ENCODE results near the gene SLC27A5. TPM values are rescaled to one million over a fixed set of nuclear protein-coding genes. Genes with fewer than 3 reads are reported as not detected.

The SLC27A5 gene
- total and polyA plus RNA-seq, 9 of the 15 experiments (the other 6 are each of a cell fraction or from before 2014, with no cell fraction given): 42.2 to 318 (median 64.7) TPM

DNA sequence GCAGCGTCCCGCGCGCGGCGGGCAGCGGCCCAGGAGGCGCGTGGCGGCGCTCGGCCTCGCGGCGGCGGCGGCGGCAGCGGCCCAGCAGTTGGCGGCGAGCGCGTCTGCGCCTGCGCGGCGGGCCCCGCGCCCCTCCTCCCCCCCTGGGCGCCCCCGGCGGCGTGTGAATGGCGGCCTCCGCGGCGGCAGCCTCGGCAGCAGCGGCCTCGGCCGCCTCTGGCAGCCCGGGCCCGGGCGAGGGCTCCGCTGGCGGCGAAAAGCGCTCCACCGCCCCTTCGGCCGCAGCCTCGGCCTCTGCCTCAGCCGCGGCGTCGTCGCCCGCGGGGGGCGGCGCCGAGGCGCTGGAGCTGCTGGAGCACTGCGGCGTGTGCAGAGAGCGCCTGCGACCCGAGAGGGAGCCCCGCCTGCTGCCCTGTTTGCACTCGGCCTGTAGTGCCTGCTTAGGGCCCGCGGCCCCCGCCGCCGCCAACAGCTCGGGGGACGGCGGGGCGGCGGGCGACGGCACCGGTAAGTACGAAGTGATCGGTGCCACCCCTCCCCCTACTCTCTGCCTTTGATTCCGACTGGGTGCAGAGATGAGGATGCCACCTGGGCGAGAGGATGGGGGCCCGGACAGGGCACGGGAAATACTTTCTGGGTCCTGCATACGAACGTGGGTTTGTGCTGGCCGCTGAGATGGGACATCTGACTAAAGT lies 32.9 kb upstream of the SLC27A5 start (continued):
- no peak for TF ChIP-seq TEAD2 (tag; IDR thresholded peaks at IDR 0.05)
- TF ChIP-seq DIDO1 (tag; IDR thresholded peaks at IDR 0.05; ENCODE audit: low read depth): no peak
- peak; percentile 15 for TF ChIP-seq CCNT2 (IDR thresholded peaks at IDR 0.05; ENCODE audit: borderline replicate concordance, extremely low read depth, insufficient read length, low read depth, low read length)
- no peak for TF ChIP-seq RNF2 (IDR thresholded peaks at IDR 0.05)
- TF ChIP-seq KLF13 (tag; IDR thresholded peaks at IDR 0.05; ENCODE audit: borderline replicate concordance, low read depth): no peak
- peak; percentile 79 for TF ChIP-seq RBFOX2 (IDR thresholded peaks at IDR 0.05; ENCODE audit: low read depth, low read length)
- no peak for TF ChIP-seq ZNF274 (IDR thresholded peaks at IDR 0.05; ENCODE audit: borderline replicate concordance, low read depth, low read length)

DNA sequence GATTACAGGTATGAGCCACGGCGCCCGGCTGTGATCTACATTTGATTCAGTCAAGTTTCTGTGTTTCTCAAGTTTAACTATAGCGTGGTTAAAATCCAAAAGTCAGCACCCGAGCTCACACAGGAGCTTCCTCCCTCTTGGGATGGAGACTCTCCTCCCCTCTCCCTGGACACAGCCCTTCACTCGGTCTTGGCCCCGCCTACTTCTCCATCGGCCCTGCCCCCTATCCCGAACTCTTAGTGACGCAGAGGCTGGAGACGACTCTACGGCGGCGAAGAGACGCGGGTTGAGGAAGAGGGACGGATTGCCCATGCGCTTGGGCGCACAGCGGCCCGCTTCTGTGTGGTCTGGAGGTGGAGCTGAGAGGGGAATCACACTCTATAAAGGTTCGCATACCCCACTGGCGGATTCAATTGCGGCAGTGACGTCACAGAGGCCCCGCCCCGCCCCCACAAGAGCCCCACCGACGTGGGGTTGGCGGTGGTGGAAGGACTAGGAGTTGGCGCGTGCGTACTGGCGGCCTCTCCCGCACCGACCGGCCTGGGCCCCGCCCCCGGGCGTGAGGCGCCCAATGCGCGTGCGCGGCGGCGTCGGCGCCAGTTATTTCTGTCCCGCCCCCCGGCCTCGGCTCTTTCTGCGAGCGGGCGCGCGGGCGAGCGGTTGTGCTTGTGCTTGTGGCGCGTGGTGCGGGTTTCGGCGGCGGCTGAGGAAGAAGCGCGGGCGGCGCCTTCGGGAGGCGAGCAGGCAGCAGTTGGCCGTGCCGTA lies 32.2 kb upstream of the SLC27A5 start, which contains the start of gene TRIM28:
TRIM28 (plus strand) TSS at position 239 of the 765 bp plus-strand sequence. CDS start 694 bp downstream, outside the sequence.
- Histone ChIP-seq H3K27me3 (ENCODE audit: control insufficient read depth in 2 of 2, insufficient read depth in 2 of 2, low read length in 2 of 2) (no peaks in the 10 kb centered on the region), H3K79me2 (ENCODE audit: control insufficient read depth, insufficient read depth, low read length) (peaks cover 47% of the 10 kb centered on the region), H4K20me1 (replicated peaks; ENCODE audit: control insufficient read depth, insufficient read depth, low read length) (peaks cover 41% of the 10 kb centered on the region), H3K4me3 (peak within 1 kb of the TSS; percentile 100), H3K4me2 (ENCODE audit: insufficient read depth, low read length) (peak within 1 kb of the TSS; percentile 89), H3K9ac (ENCODE audit: insufficient read depth in 1 of 2, low read depth in 2 of 2, low read length in 2 of 2) (peak within 1 kb of the TSS; percentile 88 to 98), H3K4me1 (replicated peaks in 1 of 2; ENCODE audit: control insufficient read depth in 2 of 2, insufficient read depth in 2 of 2, low read length in 2 of 2) (peaks cover 13 to 28% of the 10 kb centered on the region in 2 experiments; a peak in 4 of 5 replicates), H3K9me1 (ENCODE audit: control insufficient read depth, insufficient read depth, low read length) (peaks cover 8% of the 10 kb centered on the region), H3K27ac (ENCODE audit: extremely low read depth, low read depth, low read length) (peak within 1 kb of the TSS; percentile 88), H2AFZ (ENCODE audit: low read depth, low read length) (peak within 1 kb of the TSS; percentile 75), H3K9me3 (replicated peaks; ENCODE audit: control insufficient read depth, insufficient read depth, low read depth, low read length) (no peaks in the 10 kb centered on the region), H3K36me3 (ENCODE audit: control insufficient read depth, insufficient read depth, low read length) (peaks cover 42% of the 10 kb centered on the region)
- DNase-seq (ENCODE audit: extremely low read depth in 1 of 4, low spot score in 3 of 4) (peak; percentile 97 to 100 (median 100)), ATAC-seq (peak; percentile 96), FAIRE-seq (peak; percentile 91)
- in situ Hi-C loops (cut with MboI) (no loop called here), intact Hi-C loops (cut with micrococcal nuclease) (no loop called here)
- POLR2A ChIA-PET: interaction anchor here (0.7 to 3.9 kb wide), 11 partner anchors 10 to 65 kb away, joined by 3 to 48 read pairs (median 5); partner anchors contain the start of genes CHMP2A and ZBTB45
- TSS peak; percentile 99 for BruUV-seq (replicated peaks)
- WGBS (ENCODE audit: insufficient coverage, low coverage, missing lambda C conversion rate): under 1% methylated on average over 58 of the region's 73 CpGs
- CTCF ChIA-PET (ENCODE audit: low intra/inter-chr PET ratio): interaction anchor here (1.6 kb wide), 1 partner anchor 26 kb away, joined by 4 read pairs; no protein-coding TSS in a partner anchor
- TF ChIP-seq NR2C2 (CRISPR knock-in tag; IDR thresholded peaks at IDR 0.05) (peak; percentile 20; the same call in 1 of the 2 replicates), NR2C2 (tag; IDR thresholded peaks at IDR 0.05) (peak; percentile 59), KHSRP (IDR thresholded peaks at IDR 0.05) (peak; percentile 86), AFF4 (CRISPR knock-in tag; IDR thresholded peaks at IDR 0.05) (peak; percentile 86), ZSCAN32 (CRISPR knock-in tag; IDR thresholded peaks at IDR 0.05) (0 out of 2 replicates have a peak, but pooled peaks have one; percentile 2), THAP12 (CRISPR knock-in tag; IDR thresholded peaks at IDR 0.05) (peak; percentile 87)

All from K562 (cell line).